ENCODE results near the gene IFT81. TPM values are rescaled to one million over a fixed set of nuclear protein-coding genes. Genes with fewer than 3 reads are reported as not detected.
A peak's percentile ranks its signal among the peaks of the same experiment; 100 is the strongest.
"Not testable (repeated sequence)": the region's sequence is repeated elsewhere in the genome, so short reads cannot be mapped to it uniquely, and the experiment has no call there.

IFT81 gene
- total RNA-seq, 1 donor from 2014 or later = 8.1 TPM

DNA sequence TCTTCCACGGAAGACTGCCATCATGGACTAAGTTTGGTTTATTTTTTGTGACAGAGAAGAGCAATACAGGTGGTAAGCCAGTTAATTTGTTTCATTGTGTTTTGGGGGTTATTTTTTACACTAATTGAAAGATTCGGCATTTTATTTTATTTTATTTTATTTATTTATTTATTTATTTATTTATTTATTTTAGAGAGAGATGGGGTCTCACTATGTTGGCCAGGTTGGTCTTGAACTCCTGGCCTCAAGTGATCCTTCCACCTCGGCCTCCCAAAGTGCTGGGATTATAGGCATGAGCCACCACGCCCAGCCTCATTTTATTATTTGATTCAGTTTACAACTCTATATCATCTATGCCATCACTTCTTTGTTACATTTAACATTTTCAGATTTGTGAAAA is 104.2 kb downstream of the IFT81 start:
- ATAC-seq; intact Hi-C loops (cut with DNase I); DNase-seq (ENCODE audit: missing footprints): not testable (repeated sequence)

DNA sequence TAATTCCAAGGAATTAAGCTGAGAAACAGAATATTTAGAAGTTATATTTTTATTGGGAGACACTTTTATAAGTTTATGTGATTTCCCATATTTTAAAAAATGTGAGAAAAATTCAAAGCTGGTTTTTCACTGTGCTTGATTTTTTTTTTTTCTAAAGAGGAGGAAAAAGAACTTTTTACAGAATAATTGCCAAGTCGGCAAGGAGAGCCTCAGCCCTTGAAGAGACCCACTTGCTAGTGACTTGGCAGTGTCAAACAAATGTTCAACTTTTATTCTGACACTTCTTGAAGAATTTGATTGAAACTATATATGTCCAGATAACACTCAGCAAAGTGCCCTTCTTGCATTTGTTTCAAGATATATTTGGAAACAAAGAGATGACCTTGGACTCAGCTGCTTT is 104.6 kb downstream of the IFT81 start:
- no peak for DNase-seq (ENCODE audit: missing footprints)
- ATAC-seq = no peak
- intact Hi-C loops (cut with DNase I) = no loop called here

DNA sequence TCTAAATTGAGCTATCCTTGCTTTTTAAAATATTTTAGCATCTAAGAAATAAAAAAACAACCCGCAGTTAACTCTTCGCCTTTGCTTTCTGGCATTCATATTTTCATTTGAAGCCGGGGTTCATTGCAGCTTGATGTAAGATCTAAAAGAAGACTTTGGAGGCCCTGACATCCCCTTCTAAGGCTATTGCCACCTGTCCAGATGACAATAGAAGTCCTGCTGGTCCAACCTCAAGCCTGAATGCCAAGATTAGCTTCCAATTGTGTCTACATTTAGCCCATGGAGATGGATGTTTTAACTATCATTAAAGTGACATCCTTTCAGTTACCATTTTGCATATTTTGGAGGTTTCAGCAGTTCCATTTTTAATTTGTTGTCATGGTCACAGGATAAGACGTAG is 105.3 kb downstream of the IFT81 start:
- DNase-seq (ENCODE audit: missing footprints) (no peak), ATAC-seq (no peak)
- intact Hi-C loops (cut with DNase I) = no loop called here

- DNase-seq (ENCODE audit: missing footprints) = no peak
- no peak for ATAC-seq
- intact Hi-C loops (cut with DNase I) = loop anchor here (5.0 kb wide), 1 partner anchor 58 kb away; no protein-coding TSS in a partner anchor
Observed at GRCh38 chr12:110230655-110231054, 106.5 kb downstream of the IFT81 start.

DNA sequence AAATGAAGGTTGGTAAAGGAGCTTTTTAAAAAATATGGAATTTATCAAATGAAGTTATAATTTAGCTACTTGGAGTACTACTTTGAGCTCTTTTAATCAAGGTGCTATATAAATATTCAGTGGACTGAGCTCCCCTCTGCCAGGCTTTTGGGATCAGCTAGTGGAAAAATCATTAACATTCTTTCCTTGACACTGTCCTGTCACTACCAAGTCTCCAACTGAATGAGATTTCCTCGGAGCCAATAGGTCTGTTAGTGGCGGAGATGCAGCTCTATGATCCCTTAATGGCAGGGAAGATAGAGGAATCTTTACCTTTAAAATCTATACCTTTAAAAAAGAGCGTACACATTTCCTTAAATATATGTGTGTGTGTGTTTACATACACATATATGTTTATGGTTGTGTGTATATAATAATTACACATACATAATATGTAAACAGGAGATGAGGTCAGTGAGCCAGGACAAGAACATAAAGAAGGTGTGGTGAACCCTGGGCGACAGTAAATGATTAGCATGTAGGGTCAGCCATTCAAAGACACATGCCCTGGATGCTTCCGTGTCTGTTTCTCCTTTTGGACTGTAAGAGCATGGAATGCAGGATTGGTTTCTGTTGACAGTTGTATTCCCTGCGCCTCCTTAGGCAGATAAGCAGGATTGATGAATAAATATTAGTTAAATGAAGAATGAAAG is 109.2 kb downstream of the IFT81 start:
- DNase-seq (ENCODE audit: missing footprints) = no peak
- intact Hi-C loops (cut with DNase I) = loop anchor here (2.0 to 5.0 kb wide), 2 partner anchors 13 to 61 kb away; no protein-coding TSS in a partner anchor
- peak; percentile 63 for ATAC-seq

DNA sequence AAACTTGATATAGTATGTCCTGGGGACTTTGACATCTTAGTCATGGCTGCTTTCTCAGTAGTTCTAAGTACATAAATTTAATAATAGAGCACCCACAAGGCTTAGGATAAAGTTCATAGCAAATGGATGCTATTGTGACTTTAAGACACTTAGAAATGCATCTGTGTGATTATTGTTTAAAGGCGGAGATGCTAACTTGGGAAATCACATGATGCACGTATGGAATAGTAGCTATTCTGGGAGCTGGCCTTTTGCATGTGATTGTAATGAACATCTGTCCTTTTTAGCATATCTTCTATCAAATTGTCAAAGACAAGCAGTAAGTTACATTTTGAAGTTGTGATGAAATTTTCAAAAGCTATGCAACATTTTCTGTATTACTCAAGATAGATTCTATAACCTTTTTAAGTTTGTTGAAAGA is 110.2 kb downstream of the IFT81 start:
- intact Hi-C loops (cut with DNase I) = loop anchor here (5.0 kb wide), 1 partner anchor 62 kb away; no protein-coding TSS in a partner anchor
- DNase-seq (ENCODE audit: missing footprints) (no peak), ATAC-seq (no peak)

GRCh38 chr12:110234755-110235154 is 110.6 kb downstream of the IFT81 start:
- ATAC-seq (no peak), DNase-seq (ENCODE audit: missing footprints) (no peak)
- intact Hi-C loops (cut with DNase I) = loop anchor here (5.0 kb wide), 1 partner anchor 62 kb away; no protein-coding TSS in a partner anchor

DNA sequence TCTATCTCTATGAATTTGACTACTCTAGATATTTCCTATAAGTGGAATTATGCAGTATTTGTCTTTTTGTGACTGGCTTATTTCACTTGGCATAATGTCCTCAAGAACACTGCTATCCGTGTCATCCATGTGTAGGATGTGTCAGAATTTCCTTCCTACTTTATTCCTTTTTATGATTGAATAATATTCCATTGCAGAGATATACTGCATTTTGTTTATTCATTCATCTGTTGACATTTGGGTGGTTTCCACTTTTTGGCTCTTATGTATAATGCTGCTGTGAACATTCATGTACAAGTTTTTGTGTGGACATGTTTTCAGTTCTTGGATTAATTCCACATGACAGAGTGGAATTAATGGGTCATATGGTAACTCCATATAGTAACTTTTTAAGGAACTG is 111.2 kb downstream of the IFT81 start:
- no peak for DNase-seq (ENCODE audit: missing footprints)
- ATAC-seq = no peak
- intact Hi-C loops (cut with DNase I) = no loop called here

- DNase-seq (ENCODE audit: missing footprints) (no peak), ATAC-seq (no peak)
- intact Hi-C loops (cut with DNase I) = no loop called here
Observed at GRCh38 chr12:110243227-110243626, 119.1 kb downstream of the IFT81 start.

DNA sequence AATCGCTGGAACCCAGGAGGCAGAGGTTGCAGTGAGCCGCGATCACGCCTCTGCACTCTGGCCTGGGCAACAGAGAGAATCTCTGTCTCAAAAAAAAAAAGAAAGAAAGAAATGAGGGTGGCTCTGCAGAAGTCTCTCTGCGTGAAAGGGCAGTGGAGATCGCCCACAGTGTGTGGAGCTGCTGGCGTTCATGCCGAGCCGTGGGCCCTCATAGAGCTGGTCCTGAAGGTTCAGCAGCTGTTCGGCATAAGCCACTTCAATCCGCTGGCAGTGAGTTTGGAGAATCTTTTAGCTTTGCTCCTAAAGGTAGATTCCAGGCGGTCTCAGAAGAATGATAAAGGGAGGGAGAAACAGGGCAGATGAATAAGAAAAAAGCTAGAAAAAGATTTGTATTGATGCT is 120.2 kb downstream of the IFT81 start:
- ATAC-seq (no peak), DNase-seq (ENCODE audit: missing footprints) (no peak)
- intact Hi-C loops (cut with DNase I) = no loop called here

DNA sequence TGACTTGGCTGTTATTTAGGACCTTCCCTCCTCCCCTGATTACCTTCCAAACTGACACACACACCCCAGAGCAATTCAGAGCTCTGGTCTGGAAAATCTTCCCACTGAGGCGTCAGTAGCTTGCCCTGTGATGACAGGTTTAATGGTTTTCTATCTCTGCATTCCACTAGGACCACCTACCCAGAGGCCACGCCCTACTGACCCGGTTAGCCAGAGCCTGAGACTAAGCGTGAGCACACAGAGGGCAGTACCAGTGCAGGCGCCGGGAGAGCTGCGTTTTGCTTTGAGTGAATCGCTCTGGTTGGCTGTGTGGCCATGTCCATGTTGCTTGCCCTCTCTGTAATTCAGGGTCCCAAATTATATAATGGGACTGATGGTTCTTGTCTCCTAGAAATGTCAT is 120.7 kb downstream of the IFT81 start:
- peak; percentile 78 for ATAC-seq
- DNase-seq (ENCODE audit: missing footprints) = peak; percentile 86
- intact Hi-C loops (cut with DNase I) = no loop called here

GRCh38 chr12:110245369-110245772 is 121.2 kb downstream of the IFT81 start:
- peak; percentile 41 for ATAC-seq
- intact Hi-C loops (cut with DNase I) = no loop called here

DNA sequence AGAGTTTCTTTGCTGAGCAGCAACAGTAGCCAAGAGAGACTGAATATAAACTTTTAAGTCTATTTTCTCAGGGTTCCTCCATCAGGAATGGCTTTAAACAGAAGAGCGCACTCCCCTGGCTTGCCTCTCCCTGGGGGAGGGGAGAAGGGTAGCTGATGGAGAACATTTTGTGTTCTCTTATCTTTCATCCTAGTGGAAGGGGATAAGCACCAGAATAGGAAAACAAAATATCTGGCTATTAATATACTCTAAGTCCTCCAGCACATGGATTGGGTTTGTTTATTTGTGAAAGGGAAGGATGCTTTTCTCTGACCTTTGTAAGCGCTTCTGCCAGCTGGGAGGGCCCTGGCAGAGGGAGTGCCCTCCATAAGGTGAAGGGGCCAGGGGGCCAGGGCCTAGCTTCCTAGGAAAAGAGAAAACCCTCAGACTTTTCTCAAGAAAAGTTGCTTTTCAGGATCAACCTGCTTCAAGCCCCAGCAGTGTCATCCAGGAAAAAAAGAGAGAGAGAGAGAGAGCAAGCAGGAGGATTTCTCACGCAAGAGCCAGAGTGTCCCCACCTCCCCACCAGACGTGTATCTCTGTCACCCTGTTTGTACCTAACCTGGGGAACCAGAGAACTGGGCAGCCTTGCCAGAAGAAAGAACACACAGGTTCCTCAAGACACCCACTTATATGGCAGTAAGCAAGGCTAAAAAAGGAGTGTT is 122.6 kb downstream of the IFT81 start:
- ATAC-seq (peak; percentile 49), DNase-seq (ENCODE audit: missing footprints) (no peak)
- intact Hi-C loops (cut with DNase I) = loop anchor here (2.0 kb wide), 2 partner anchors 14 to 138 kb away; no protein-coding TSS in a partner anchor

More at GRCh38 chr12:110245369-110245772, 121.2 kb downstream of the IFT81 start:
- DNase-seq (ENCODE audit: missing footprints) = peak; percentile 84

DNA sequence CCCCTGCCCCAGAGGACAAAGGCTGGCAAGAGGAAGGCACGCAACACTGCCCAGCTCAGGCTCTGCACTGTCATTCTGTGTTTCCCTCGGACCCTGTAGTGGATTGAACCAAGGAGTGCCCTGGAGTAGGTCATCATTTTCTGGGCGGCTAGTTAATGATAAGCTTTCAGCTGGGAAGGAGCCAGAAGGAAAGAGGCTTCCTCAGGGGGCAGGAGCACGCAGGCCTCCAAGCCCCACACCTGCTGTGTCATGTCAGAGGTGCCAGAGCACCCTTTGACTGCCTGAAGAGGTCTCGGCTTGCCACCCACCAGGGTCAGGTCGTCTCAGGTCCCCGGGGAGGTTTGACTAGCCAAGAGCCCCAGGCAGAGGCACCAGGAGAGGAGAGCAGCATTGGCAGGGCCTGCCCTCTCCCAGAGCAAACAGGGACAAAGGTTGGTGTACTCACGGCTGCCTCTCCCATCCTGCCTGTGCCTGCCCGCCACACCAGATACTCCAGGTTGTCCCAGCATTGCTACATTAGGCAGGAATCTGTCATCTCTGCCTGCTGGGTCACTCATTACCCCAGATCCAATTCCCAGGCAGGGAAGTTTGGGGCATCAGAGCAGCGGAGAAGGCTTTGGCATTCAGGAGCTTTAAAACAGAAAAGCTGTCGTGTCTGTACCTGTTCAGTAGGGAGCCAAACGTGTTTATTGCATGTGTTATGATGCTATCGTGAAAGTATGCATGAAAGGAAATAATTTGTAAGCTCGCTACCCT is 123.4 kb downstream of the IFT81 start:
- DNase-seq (ENCODE audit: missing footprints) (no peak), ATAC-seq (peak; percentile 54)
- intact Hi-C loops (cut with DNase I) = loop anchor here (2.0 kb wide), 2 partner anchors 15 to 139 kb away; no protein-coding TSS in a partner anchor

GRCh38 chr12:110248096-110248447 is 123.9 kb downstream of the IFT81 start:
- intact Hi-C loops (cut with DNase I) = no loop called here
- no peak for DNase-seq (ENCODE audit: missing footprints)
- no peak for ATAC-seq

GRCh38 chr12:110249105-110249504 is 124.9 kb downstream of the IFT81 start:
- intact Hi-C loops (cut with DNase I) = no loop called here
- ATAC-seq (no peak), DNase-seq (ENCODE audit: missing footprints) (no peak)

GRCh38 chr12:110249716-110250225 is 125.6 kb downstream of the IFT81 start:
- ATAC-seq (peak; percentile 42), DNase-seq (ENCODE audit: missing footprints) (no peak)
- intact Hi-C loops (cut with DNase I) = no loop called here

DNA sequence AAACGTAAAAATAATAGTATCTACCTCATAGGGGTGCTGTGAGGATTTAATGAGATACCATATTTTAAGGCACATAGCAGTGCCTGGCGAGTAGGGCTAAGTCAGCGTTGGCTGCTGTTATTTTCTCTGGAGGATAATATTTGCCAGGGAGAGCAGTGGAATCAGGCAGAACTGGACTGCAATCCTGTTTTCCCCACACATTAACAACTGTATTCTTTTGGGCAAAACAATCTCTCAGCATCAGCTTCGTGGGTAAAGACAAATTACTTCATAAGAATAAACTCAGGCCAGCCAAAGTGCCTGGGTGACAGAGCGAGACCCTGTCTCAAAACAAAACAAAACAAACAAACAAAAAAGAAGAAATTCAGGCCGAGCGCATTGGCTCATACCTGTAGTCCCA is 127.2 kb downstream of the IFT81 start:
- no peak for ATAC-seq
- DNase-seq (ENCODE audit: missing footprints) = no peak
- intact Hi-C loops (cut with DNase I) = no loop called here

DNA sequence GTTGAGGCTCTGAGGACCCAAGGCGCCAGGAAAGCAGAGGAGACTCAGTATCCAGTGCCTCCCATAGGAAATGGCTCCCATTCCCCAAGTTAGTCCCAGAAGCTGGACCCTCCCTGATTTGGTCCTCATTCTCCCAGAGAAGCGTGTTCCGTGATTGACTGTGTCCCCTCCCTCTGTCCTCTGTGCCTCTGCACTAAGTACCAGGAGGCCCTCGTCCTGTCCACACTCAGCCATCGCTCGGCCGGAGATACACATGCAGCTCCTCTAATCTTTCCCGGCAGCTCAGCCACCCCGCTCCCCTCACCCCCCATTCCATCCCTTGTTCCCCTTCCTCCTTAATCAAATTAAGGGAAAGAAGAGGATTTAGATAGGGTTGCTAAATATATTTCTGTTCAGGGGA is 128.6 kb downstream of the IFT81 start:
- intact Hi-C loops (cut with DNase I) = loop anchor here (2.0 kb wide), 1 partner anchor 28 kb away; the partner anchor contains the start of gene ATP2A2
- peak; percentile 87 for DNase-seq (ENCODE audit: missing footprints)
- peak; percentile 86 for ATAC-seq

Data from Right ventricle myocardium inferior (tissue), 1 donor.